Keratinocyte (primary cell): ENCODE data around the gene INPP4B. TPM values are rescaled to one million over a fixed set of nuclear protein-coding genes. Genes with fewer than 3 reads are reported as not detected.

Experiments used
- DNase-seq: peaks from one replicate; pipeline ENCODE4 v3.0.0-alpha.2; 2011; ENCODE audit warnings: low read depth, missing footprints, low spot score
- FAIRE-seq: peaks from 2 replicates; lab custom pipeline; 2011; peaks lifted over from hg19 to GRCh38; lab: Jason Lieb, UNC
- H2AFZ ChIP-seq: 2 replicates; pipeline ENCODE4 v1.6.0; 2012; ENCODE audit warnings: low read length, control low read depth, inconsistent platforms; ENCODE audit not compliant: control insufficient read depth
- H3K27ac ChIP-seq: 2 replicates; pipeline ENCODE4 v1.5.1; 2011; ENCODE audit warnings: low read length; ENCODE audit not compliant: control insufficient read depth, insufficient read depth
- H3K27me3 ChIP-seq: 3 replicates; pipeline ENCODE4 v1.6.0; 2011; ENCODE audit warnings: low read length; ENCODE audit not compliant: control insufficient read depth, insufficient read depth; ENCODE audit errors: extremely low read depth
- H3K36me3 ChIP-seq, 2 experiments: 2 replicates in 1 of 2; 3 replicates in 1 of 2; pipeline ENCODE4 v1.5.1; 2011; ENCODE audit warnings: low read length in 2 of 2, mild to moderate bottlenecking in 1 of 2; ENCODE audit not compliant: control insufficient read depth in 2 of 2, insufficient read depth in 2 of 2; ENCODE audit errors: extremely low read depth in 1 of 2
- H3K4me1 ChIP-seq: 3 replicates; pipeline ENCODE4 v1.5.1; 2011; ENCODE audit warnings: low read length; ENCODE audit not compliant: control insufficient read depth, insufficient read depth; ENCODE audit errors: extremely low read depth
- H3K4me2 ChIP-seq: 3 replicates; pipeline ENCODE4 v1.6.0; 2011; ENCODE audit warnings: low read depth, low read length; ENCODE audit not compliant: control insufficient read depth, insufficient read depth; ENCODE audit errors: extremely low read depth
- H3K4me3 ChIP-seq, 3 experiments: fragments of 200-600 bp in 1 of 3; sonication (generic) in 1 of 3; 2 replicates in 2 of 3; 3 replicates in 1 of 3; pipeline ENCODE4 v1.5.1; 2011 to 2016; ENCODE audit warnings: low read length in 3 of 3, mild to moderate bottlenecking in 3 of 3, control low read depth in 2 of 3, inconsistent platforms in 1 of 3, low read depth in 1 of 3, mixed read lengths in 1 of 3, mixed run types in 1 of 3, moderate library complexity in 1 of 3; ENCODE audit not compliant: control insufficient read depth in 2 of 3, insufficient read depth in 2 of 3; ENCODE audit errors: extremely low read depth in 1 of 3
- H3K79me2 ChIP-seq: 2 replicates; pipeline ENCODE4 v1.6.0; 2012; ENCODE audit warnings: low read length; ENCODE audit not compliant: control insufficient read depth, insufficient read depth
- H3K9ac ChIP-seq: 3 replicates; pipeline ENCODE4 v1.6.0; 2011; ENCODE audit warnings: low read length; ENCODE audit not compliant: control insufficient read depth, insufficient read depth; ENCODE audit errors: extremely low read depth
- H3K9me1 ChIP-seq: 3 replicates; pipeline ENCODE4 v1.6.0; 2011; ENCODE audit warnings: low read length; ENCODE audit not compliant: control insufficient read depth, insufficient read depth; ENCODE audit errors: extremely low read depth
- H3K9me3 ChIP-seq: 2 replicates; pipeline ENCODE4 v1.5.1; 2012; ENCODE audit warnings: low read depth, low read length; ENCODE audit not compliant: control insufficient read depth
- H4K20me1 ChIP-seq: 3 replicates; pipeline ENCODE4 v1.6.0; 2011; ENCODE audit warnings: low read length; ENCODE audit not compliant: control insufficient read depth, insufficient read depth; ENCODE audit errors: extremely low read depth
- CTCF ChIP-seq, 3 experiments: IDR thresholded peaks in 1 of 3; conservative IDR thresholded peaks in 1 of 3; optimal IDR thresholded peaks in 1 of 3; 2 replicates in 2 of 3; 3 replicates in 1 of 3; pipeline versions ENCODE3 to v1.5.1; 2011; ENCODE audit warnings: low read length in 3 of 3, mild to moderate bottlenecking in 3 of 3, moderate library complexity in 2 of 3, control low read depth in 1 of 3, inconsistent platforms in 1 of 3; ENCODE audit not compliant: insufficient read depth in 2 of 3; ENCODE audit errors: extremely low read depth in 1 of 3
- EZH2 ChIP-seq: IDR thresholded peaks from one replicate; pipeline ENCODE4 v1.6.1; 2012; ENCODE audit warnings: inconsistent platforms, mild to moderate bottlenecking, low read length, moderate library complexity
- dilution Hi-C: fragments of 300-500 bp; cut with MboI; formaldehyde crosslinking; loops from one replicate; pipeline ENCODE4 v1.7.0; 2020; ENCODE audit warnings: low sequenced_read_pairs; ENCODE audit not compliant: extremely low pct_ligation_motif_present
- polyA plus RNA-seq, 5 experiments: library from polyadenylated mRNA; depleted of rRNA in 3 of 5; stranded (reverse) in 3 of 5; stranded (forward) in 1 of 5; unstranded in 1 of 5; fragments of >200 nt; gene quantifications; 1 replicate in 1 of 5; 2 replicates in 3 of 5; 3 replicates in 1 of 5; pipeline versions ENCODE4 v1.2.1 to v1.2.3, GENCODE V29; 2011 to 2012; ENCODE audit warnings: missing spikeins in 2 of 5, low read depth in 1 of 5, low replicate concordance in 1 of 5

INPP4B gene
- polyA plus RNA-seq, 1 donor (not counting 4 experiments of a cell fraction or from before 2014, with no cell fraction given), result 50.2 TPM

GRCh38 chr4:142383800-142384470 is 462.2 kb downstream of the INPP4B start:
- no peak overlapping the region for H3K4me3 ChIP-seq
- H3K9me3 ChIP-seq, result no peaks in the 10 kb centered on the region
- no peaks in the 10 kb centered on the region for H3K27me3 ChIP-seq
- peaks cover 35% of the 10 kb centered on the region for H3K4me1 ChIP-seq
- H3K79me2 ChIP-seq, result peaks cover 83% of the 10 kb centered on the region
- H4K20me1 ChIP-seq, result no peaks in the 10 kb centered on the region
- H3K4me2 ChIP-seq, result peak overlapping the region; percentile 9
- dilution Hi-C loops, result loop anchor here (25.0 kb wide), 1 partner anchor 178 kb away; no protein-coding TSS in a partner anchor
- H3K36me3 ChIP-seq, result peaks cover 0 to 4% of the 10 kb centered on the region in 2 experiments
- peak; percentile 77 for FAIRE-seq
- TF ChIP-seq CTCF (optimal IDR thresholded peaks at IDR 0.05 in 1 of 3, IDR thresholded peaks at IDR 0.05 in 1 of 3, conservative IDR thresholded peaks at IDR 0.05 in 1 of 3; ENCODE audit: extremely low read depth in 1 of 3, insufficient read depth in 2 of 3, low read length in 3 of 3), result no peak
- no peak for TF ChIP-seq EZH2
- H2AFZ ChIP-seq, result no peak overlapping the region
- no peak for DNase-seq
- peak overlapping the region; percentile 47 for H3K27ac ChIP-seq
- no peaks in the 10 kb centered on the region for H3K9me1 ChIP-seq
- H3K9ac ChIP-seq, result no peak overlapping the region

GRCh38 chr4:142383354-142383753 is 462.7 kb downstream of the INPP4B start:
- DNase-seq (no peak), FAIRE-seq (no peak)
- dilution Hi-C loops, result loop anchor here (25.0 kb wide), 1 partner anchor 179 kb away; no protein-coding TSS in a partner anchor
- Histone ChIP-seq H3K9me3 (no peaks in the 10 kb centered on the region), H2AFZ (no peak overlapping the region), H3K9me1 (no peaks in the 10 kb centered on the region), H3K79me2 (peaks cover 83% of the 10 kb centered on the region), H3K4me2 (no peak overlapping the region), H3K9ac (no peak overlapping the region), H4K20me1 (no peaks in the 10 kb centered on the region), H3K4me3 (no peak overlapping the region), H3K4me1 (peaks cover 41% of the 10 kb centered on the region), H3K36me3 (peaks cover under 1 to 4% of the 10 kb centered on the region in 2 experiments), H3K27ac (peak overlapping the region; percentile 47), H3K27me3 (no peaks in the 10 kb centered on the region)
- TF ChIP-seq EZH2 (no peak), CTCF (optimal IDR thresholded peaks at IDR 0.05 in 1 of 3, IDR thresholded peaks at IDR 0.05 in 1 of 3, conservative IDR thresholded peaks at IDR 0.05 in 1 of 3; ENCODE audit: extremely low read depth in 1 of 3, insufficient read depth in 2 of 3, low read length in 3 of 3) (no peak)
